Urinary bladder (tissue), 4 donors: ENCODE measurements around the gene FUS. TPM values are rescaled to one million over a fixed set of nuclear protein-coding genes. Genes with fewer than 3 reads are reported as not detected.
"Not testable (repeated sequence)": the region's sequence is repeated elsewhere in the genome, so short reads cannot be mapped to it uniquely, and the experiment has no call there.

ENCODE experiments used
- DNase-seq: peaks from one replicate; pipeline ENCODE4 v3.0.0-alpha.2; 2015; ENCODE audit errors: extremely low spot score
- H3K27ac ChIP-seq: one replicate; pipeline ENCODE4 v1.5.1; 2013; ENCODE audit warnings: low read depth, mild to moderate bottlenecking, moderate library complexity
- H3K36me3 ChIP-seq: one replicate; pipeline ENCODE4 v1.6.1; 2013; ENCODE audit warnings: mild to moderate bottlenecking, moderate library complexity; ENCODE audit not compliant: insufficient read depth
- H3K4me1 ChIP-seq: one replicate; pipeline ENCODE4 v1.6.1; 2013; ENCODE audit warnings: mild to moderate bottlenecking, moderate library complexity; ENCODE audit not compliant: insufficient read depth
- H3K4me3 ChIP-seq: one replicate; pipeline ENCODE4 v1.5.1; 2013; ENCODE audit warnings: low read depth, low read length
- WGBS: extraction: QIAGEN DNeasy Blood & Tissue Kit; methylation state at CpG from one replicate; pipeline ENCODE4 v1.1.7; 2013; 5-methylcytosine and 5-hydroxymethylcytosine counted together
- polyA plus RNA-seq: library from polyadenylated mRNA; stranded (reverse); fragments of 200-250 nt; gene quantifications from one replicate; pipeline ENCODE4 v1.2.3, GENCODE V29; 2013
- total RNA-seq: library from RNA; depleted of rRNA; stranded (reverse); fragments of >200 nt; gene quantifications from one replicate; pipeline ENCODE4 v1.2.3, GENCODE V29; 2014
- donor health status: healthy with polysubstance abuse.
- donor health status: healthy.

The FUS gene
- total and polyA plus RNA-seq, 2 donors = 81.6 to 159 TPM

- H3K4me1 ChIP-seq = peaks cover 2% of the 10 kb centered on the region
- peak; percentile 67 for DNase-seq
- WGBS = 45% methylated on average over 27 of the region's 27 CpGs
- H3K4me3 ChIP-seq = no peak overlapping the region
- H3K36me3 ChIP-seq = no peaks in the 10 kb centered on the region
- H3K27ac ChIP-seq = peak overlapping the region; percentile 61
Observed at GRCh38 chr16:31138621-31139578, 41.0 kb upstream of the FUS start.

- H3K27ac ChIP-seq = peak overlapping the region; percentile 75
- H3K4me1 ChIP-seq, DNase-seq, H3K4me3 ChIP-seq, H3K36me3 ChIP-seq: not testable (repeated sequence)
- 87% methylated on average over 9 of the region's 9 CpGs for WGBS
Observed at GRCh38 chr16:31141071-31141469, 38.9 kb upstream of the FUS start.

DNA sequence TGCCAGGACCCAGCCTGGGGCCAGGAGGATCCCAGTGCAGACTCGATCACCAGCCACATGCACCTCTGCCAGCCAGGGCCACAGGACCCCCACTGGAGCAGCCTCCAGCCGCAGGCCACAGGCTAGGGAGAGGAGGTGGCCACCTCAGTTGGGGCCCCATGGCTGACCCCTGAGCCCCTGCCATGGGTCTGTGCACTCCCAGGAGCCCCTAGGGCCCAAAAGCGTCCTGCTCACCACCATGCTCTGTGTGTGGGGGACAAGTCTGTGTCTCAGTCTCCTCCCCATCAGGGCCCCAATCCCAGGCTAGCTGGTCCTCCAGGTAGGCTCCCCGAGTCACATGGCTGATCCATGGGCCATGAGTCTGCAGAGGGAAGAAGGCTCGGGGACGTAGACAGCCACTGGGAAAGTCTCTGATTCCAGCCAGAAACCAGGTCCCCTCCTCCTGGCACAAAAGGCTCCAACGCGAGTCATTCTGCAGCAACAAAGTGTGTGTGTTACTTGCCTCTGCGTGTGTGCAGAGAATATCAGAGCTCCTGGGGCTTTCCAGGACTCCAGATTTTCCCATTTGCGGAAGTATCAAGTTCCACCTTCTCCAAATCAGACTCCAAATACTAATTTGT lies 38.3 kb upstream of the FUS start:
- H3K4me1 ChIP-seq = peaks cover 2% of the 10 kb centered on the region
- DNase-seq = no peak
- peak overlapping the region; percentile 75 for H3K27ac ChIP-seq
- 23% methylated on average over 10 of the region's 10 CpGs for WGBS
- no peak overlapping the region for H3K4me3 ChIP-seq
- H3K36me3 ChIP-seq = no peaks in the 10 kb centered on the region

GRCh38 chr16:31142109-31143010 lies 37.6 kb upstream of the FUS start:
- 3% methylated on average over 89 of the region's 89 CpGs for WGBS

GRCh38 chr16:31143011-31143693 lies 36.8 kb upstream of the FUS start:
- Histone ChIP-seq H3K27ac (no peak overlapping the region), H3K4me3 (peak overlapping the region; percentile 41), H3K4me1 (peaks cover 2% of the 10 kb centered on the region), H3K36me3 (no peaks in the 10 kb centered on the region)
- no peak for DNase-seq
- 63% methylated on average over 22 of the region's 22 CpGs for WGBS

More at GRCh38 chr16:31142109-31143010, 37.6 kb upstream of the FUS start:
- Histone ChIP-seq H3K27ac (peak overlapping the region; percentile 75), H3K4me1 (peaks cover 2% of the 10 kb centered on the region), H3K4me3 (peak overlapping the region; percentile 41), H3K36me3 (no peaks in the 10 kb centered on the region)
- DNase-seq = peak; percentile 97

- no peak overlapping the region for H3K4me3 ChIP-seq
- H3K4me1 ChIP-seq = peaks cover 2% of the 10 kb centered on the region
- no peak for DNase-seq
- H3K27ac ChIP-seq = no peak overlapping the region
- no peaks in the 10 kb centered on the region for H3K36me3 ChIP-seq
- WGBS = 93% methylated on average over 8 of the region's 8 CpGs
Observed at GRCh38 chr16:31143694-31144148, 36.2 kb upstream of the FUS start.

GRCh38 chr16:31144418-31144817 lies 35.5 kb upstream of the FUS start:
- not testable (repeated sequence) for H3K36me3 ChIP-seq, DNase-seq, H3K4me3 ChIP-seq, H3K27ac ChIP-seq, H3K4me1 ChIP-seq
- 81% methylated on average over 7 of the region's 7 CpGs for WGBS

DNA sequence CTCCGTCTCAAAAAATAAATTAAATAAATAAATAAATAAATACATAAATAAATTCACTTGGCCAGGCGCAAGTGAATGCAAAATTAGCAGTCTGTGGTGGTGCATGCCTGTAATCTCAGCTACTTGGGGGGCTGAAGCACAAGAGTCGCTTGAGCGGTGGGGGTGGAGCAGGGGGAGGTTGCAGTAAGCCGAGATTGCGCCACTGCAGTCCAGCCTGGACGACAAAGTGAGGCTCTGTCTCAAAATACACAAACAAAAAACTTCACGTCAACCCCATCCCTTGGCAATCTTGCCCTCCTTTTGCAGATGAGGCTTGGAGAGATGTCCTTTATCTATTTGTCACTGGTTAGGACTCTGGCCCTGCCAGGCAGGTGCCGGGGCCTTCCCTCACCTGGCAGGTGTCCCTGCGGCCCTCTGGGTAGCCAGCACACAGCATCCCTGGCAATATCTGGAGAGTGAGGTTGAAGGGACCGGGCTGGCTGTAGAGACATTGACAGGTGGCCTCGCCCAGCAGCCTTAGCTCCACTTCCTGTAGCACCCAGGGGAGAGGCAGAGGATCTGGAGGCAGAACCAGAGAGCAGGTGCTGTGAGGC lies 34.4 kb upstream of the FUS start:
- 75% methylated on average over 12 of the region's 12 CpGs for WGBS
- H3K36me3 ChIP-seq = no peaks in the 10 kb centered on the region
- no peak for DNase-seq
- H3K27ac ChIP-seq = no peak overlapping the region
- peaks cover 2% of the 10 kb centered on the region for H3K4me1 ChIP-seq
- H3K4me3 ChIP-seq = no peak overlapping the region

DNA sequence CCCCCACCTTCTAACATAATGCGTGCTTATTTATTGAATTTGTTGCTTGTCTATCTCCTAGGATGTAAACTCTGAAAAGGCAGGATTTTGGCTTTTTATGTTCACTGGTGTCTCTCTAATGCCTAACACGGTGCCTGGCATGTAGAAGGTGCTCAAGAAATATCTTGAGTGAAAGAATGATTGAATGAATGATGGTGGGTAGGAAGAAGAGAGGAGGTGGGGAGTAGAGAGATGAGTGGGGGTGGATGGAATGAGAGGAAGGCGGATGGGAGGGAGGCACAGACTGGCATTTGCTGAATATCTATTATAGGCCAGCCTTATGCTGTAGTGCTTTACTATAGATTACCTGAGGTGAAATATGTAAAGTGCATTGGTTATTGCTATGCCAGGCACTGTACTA lies 32.4 kb upstream of the FUS start:
- H3K4me1 ChIP-seq = peaks cover 2% of the 10 kb centered on the region
- DNase-seq = no peak
- 91% methylated on average over 3 of the region's 3 CpGs for whole genome bisulfite sequencing
- no peaks in the 10 kb centered on the region for H3K36me3 ChIP-seq
- H3K27ac ChIP-seq = no peak overlapping the region
- no peak overlapping the region for H3K4me3 ChIP-seq

DNA sequence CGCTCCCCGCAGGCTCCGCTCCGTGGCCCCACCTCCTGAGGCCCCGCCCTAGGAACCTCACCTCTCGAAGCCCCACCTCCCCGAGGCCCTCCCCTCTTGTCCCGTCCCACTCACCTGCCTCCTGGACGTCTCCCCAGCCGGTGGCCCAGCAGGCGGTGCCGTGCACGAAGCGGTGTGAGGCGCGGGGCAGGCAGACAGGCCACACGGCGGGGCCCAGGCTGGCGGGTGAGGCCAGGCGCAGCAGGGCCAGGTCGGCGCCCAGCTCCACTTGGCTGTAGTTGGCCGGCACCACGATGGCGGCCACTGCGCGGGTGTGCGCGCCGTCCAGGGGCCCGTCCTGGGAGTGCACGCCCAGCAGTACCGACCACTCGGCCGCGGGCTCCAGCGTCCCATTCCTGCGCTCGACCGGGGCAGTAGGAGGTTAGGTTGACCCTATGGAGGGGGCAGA lies 31.6 kb upstream of the FUS start:
- no peak for DNase-seq
- H3K4me1 ChIP-seq = no peaks in the 10 kb centered on the region
- H3K4me3 ChIP-seq = no peak overlapping the region
- 13% methylated on average over 40 of the region's 40 CpGs for WGBS
- H3K36me3 ChIP-seq = no peaks in the 10 kb centered on the region
- H3K27ac ChIP-seq = no peak overlapping the region

DNA sequence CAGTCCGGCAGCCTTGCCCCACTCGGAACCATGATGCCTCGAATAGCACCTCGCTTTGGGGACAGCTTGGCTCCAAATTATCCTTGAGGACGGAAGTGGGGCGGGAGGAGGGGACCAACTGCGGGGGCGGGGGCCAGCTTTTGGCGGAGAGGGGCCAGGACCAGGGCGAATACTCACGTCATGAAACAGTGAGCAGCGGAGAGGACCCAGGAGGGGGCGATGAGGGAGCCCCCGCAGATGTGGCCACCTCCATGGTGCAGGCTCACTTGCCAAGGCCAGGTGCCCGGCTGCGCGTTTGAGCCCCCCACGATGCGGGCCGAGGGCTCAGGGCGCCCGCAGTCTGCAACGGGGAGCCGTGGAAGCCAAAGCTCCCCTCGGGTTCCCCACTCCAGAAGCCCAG lies 31.0 kb upstream of the FUS start:
- H3K4me1 ChIP-seq = no peaks in the 10 kb centered on the region
- 73% methylated on average over 25 of the region's 25 CpGs for WGBS
- no peak for DNase-seq
- H3K4me3 ChIP-seq = no peak overlapping the region
- H3K27ac ChIP-seq = no peak overlapping the region
- no peaks in the 10 kb centered on the region for H3K36me3 ChIP-seq

GRCh38 chr16:31149332-31149731 lies 30.6 kb upstream of the FUS start:
- Histone ChIP-seq H3K4me1 (no peaks in the 10 kb centered on the region), H3K27ac (no peak overlapping the region), H3K36me3 (no peaks in the 10 kb centered on the region), H3K4me3 (no peak overlapping the region)
- no peak for DNase-seq
- 66% methylated on average over 5 of the region's 5 CpGs for WGBS
